GM19468 (cell line): ENCODE results near the gene AIM2.
"Not testable (repeated sequence)": the region's sequence is repeated elsewhere in the genome, so short reads cannot be mapped to it uniquely, and the experiment has no call there.

Experiments
- ATAC-seq: cut with Tn5 transposase; IDR thresholded peaks from one replicate; pipeline ENCODE4 v1.9.1; 2021; ENCODE audit warnings: mild to moderate bottlenecking, moderate library complexity, moderate number of reproducible peaks; ENCODE audit not compliant: unreplicated experiment; ENCODE audit errors: extremely low read depth

The AIM2 gene

GRCh38 chr1:159076438-159077119 lies at the start of gene AIM2:
AIM2 (minus strand) TSS chr1:159076766; CDS start chr1:159073499, 3,267 bp downstream.
- ATAC-seq = peak; percentile 75

- no peak for ATAC-seq
Measured at GRCh38 chr1:159123587-159123986, 47.0 kb upstream of the AIM2 start.

- ATAC-seq = peak; percentile 77
Measured at GRCh38 chr1:159122005-159122621, 45.5 kb upstream of the AIM2 start.

GRCh38 chr1:159121526-159121925 lies 45.0 kb upstream of the AIM2 start:
- no peak for ATAC-seq

GRCh38 chr1:159120317-159120716 lies 43.8 kb upstream of the AIM2 start:
- no peak for ATAC-seq

- no peak for ATAC-seq
Measured at GRCh38 chr1:159113596-159114433, 37.2 kb upstream of the AIM2 start.

- not testable (repeated sequence) for ATAC-seq
Measured at GRCh38 chr1:159103021-159103420, 26.5 kb upstream of the AIM2 start.

- ATAC-seq = no peak
Measured at GRCh38 chr1:159100589-159100988, 24.0 kb upstream of the AIM2 start.

GRCh38 chr1:159098596-159098995 lies 22.0 kb upstream of the AIM2 start:
- ATAC-seq = no peak

GRCh38 chr1:159092036-159092760 lies 15.6 kb upstream of the AIM2 start:
- ATAC-seq = no peak

GRCh38 chr1:159091607-159092031 lies 15.1 kb upstream of the AIM2 start:
- no peak for ATAC-seq

- no peak for ATAC-seq
Measured at GRCh38 chr1:159091180-159091560, 14.6 kb upstream of the AIM2 start.

GRCh38 chr1:159090286-159091179 lies 14.0 kb upstream of the AIM2 start:
- ATAC-seq = no peak

GRCh38 chr1:159089184-159089791 lies 12.7 kb upstream of the AIM2 start:
- ATAC-seq = peak; percentile 24

GRCh38 chr1:159088546-159089183 lies 12.1 kb upstream of the AIM2 start:
- no peak for ATAC-seq

GRCh38 chr1:159088050-159088449 lies 11.5 kb upstream of the AIM2 start:
- ATAC-seq = no peak

- ATAC-seq = no peak
Measured at GRCh38 chr1:159084867-159085266, 8.3 kb upstream of the AIM2 start.

GRCh38 chr1:159084152-159084551 lies 7.6 kb upstream of the AIM2 start:
- no peak for ATAC-seq

GRCh38 chr1:159083013-159083412 lies 6.4 kb upstream of the AIM2 start:
- ATAC-seq = no peak
